ENCODE data around the gene RPS6KB2. TPM values are rescaled to one million over a fixed set of nuclear protein-coding genes. Genes with fewer than 3 reads are reported as not detected.

The RPS6KB2 gene
- total and polyA plus RNA-seq, 2 of the 4 experiments (the other 2 are of a cell fraction) = 50.7 to 58.4 TPM

- Histone ChIP-seq H2AK9ac (replicated peaks; ENCODE audit: low read depth, low read length, poor library complexity) (no peak overlapping the region), H3K4me2 (ENCODE audit: low read depth, low read length) (no peak overlapping the region), H3K9me1 (ENCODE audit: insufficient read depth, low read length) (no peaks in the 10 kb centered on the region), H4K20me1 (ENCODE audit: insufficient read depth, low read length) (no peaks in the 10 kb centered on the region), H3K23ac (ENCODE audit: low read depth, low read length) (no peak overlapping the region), H3K9me3 (ENCODE audit: control insufficient read depth, insufficient read depth, low read length) (no peaks in the 10 kb centered on the region), H3K18ac (ENCODE audit: low read depth, low read length) (no peak overlapping the region), H4K5ac (ENCODE audit: low read depth, low read length) (no peak overlapping the region), H2AFZ (replicated peaks; ENCODE audit: low read length, poor library complexity) (no peak overlapping the region), H3K14ac (replicated peaks; ENCODE audit: low read depth, low read length) (no peak overlapping the region), H3K36me3 (ENCODE audit: control insufficient read depth, insufficient read depth, low read length) (no peaks in the 10 kb centered on the region), H3K9ac (ENCODE audit: low read depth, low read length) (no peak overlapping the region), H3K27ac (ENCODE audit: insufficient read depth, low read length) (no peak overlapping the region), H4K8ac (ENCODE audit: low read depth in 2 of 2, low read length in 2 of 2) (no peak overlapping the region), H4K91ac (ENCODE audit: insufficient read depth, low read depth, low read length) (no peak overlapping the region), H3K4ac (ENCODE audit: low read depth, low read length) (no peak overlapping the region), H2BK120ac (ENCODE audit: low read depth, low read length) (no peak overlapping the region), H2BK5ac (ENCODE audit: low read depth, low read length, poor library complexity, severe bottlenecking) (no peak overlapping the region), H2AK5ac (ENCODE audit: low read depth, low read length) (no peak overlapping the region), H2BK20ac (ENCODE audit: low read depth, low read length) (no peak overlapping the region), H2BK15ac (ENCODE audit: low read depth, low read length) (no peak overlapping the region), H3K79me1 (ENCODE audit: low read depth in 1 of 2, low read length in 2 of 2) (no peaks in the 10 kb centered on the region), H3K56ac (ENCODE audit: extremely low read depth, insufficient read depth, low read length) (no peak overlapping the region), H3K4me1 (ENCODE audit: control insufficient read depth, insufficient read depth, low read length) (no peaks in the 10 kb centered on the region), H3K4me3 (ENCODE audit: insufficient read depth, low read depth, low read length) (no peak overlapping the region), H3K27me3 (ENCODE audit: control insufficient read depth, insufficient read depth, low read length) (peaks cover 61% of the 10 kb centered on the region)
- no TSS peak for BruUV-seq (replicated peaks)
- no peak for DNase-seq
- POLR2A ChIA-PET (ENCODE audit: unreplicated experiment) = no interaction called here
- TF ChIP-seq MXI1 (IDR thresholded peaks at IDR 0.05; ENCODE audit: borderline replicate concordance, low read depth, low read length) = no peak
- TF ChIP-seq MAFK (IDR thresholded peaks at IDR 0.05; ENCODE audit: low read depth, low read length) = no peak
- TF ChIP-seq ELK1 (IDR thresholded peaks at IDR 0.05; ENCODE audit: borderline replicate concordance, low read depth, low read length) = no peak
- TF ChIP-seq CEBPB (IDR thresholded peaks at IDR 0.05; ENCODE audit: low read depth, low read length) = no peak
- TF ChIP-seq BHLHE40 (IDR thresholded peaks at IDR 0.05; ENCODE audit: low read depth, low read length) = no peak
- TF ChIP-seq SMC3 (IDR thresholded peaks at IDR 0.05; ENCODE audit: low read depth, low read length) = no peak
- no peak for TF ChIP-seq RFX5 (IDR thresholded peaks at IDR 0.05; ENCODE audit: low read depth, low read length)
- TF ChIP-seq MAZ (IDR thresholded peaks at IDR 0.05; ENCODE audit: borderline replicate concordance, low read depth, low read length) = no peak
- no peak for TF ChIP-seq POLR2A (IDR thresholded peaks at IDR 0.05; ENCODE audit: low read depth, low read length)
- no peak for TF ChIP-seq FOS (IDR thresholded peaks at IDR 0.05; ENCODE audit: low read depth, low read length)
- no peak for TF ChIP-seq RCOR1 (IDR thresholded peaks at IDR 0.05; ENCODE audit: insufficient replicate concordance, low read length)
- TF ChIP-seq USF2 (IDR thresholded peaks at IDR 0.05; ENCODE audit: low read depth, low read length) = no peak
- TF ChIP-seq CTCF (conservative IDR thresholded peaks at IDR 0.05; ENCODE audit: low read depth, low read length) = no peak
- TF ChIP-seq RAD21 (IDR thresholded peaks at IDR 0.05; ENCODE audit: low read length) = no peak
- TF ChIP-seq NFE2L2 (IDR thresholded peaks at IDR 0.05; ENCODE audit: low read depth, low read length) = no peak
- TF ChIP-seq CHD1 (IDR thresholded peaks at IDR 0.05; ENCODE audit: low read depth, low read length) = no peak
- no peak for ATAC-seq (ENCODE audit: low read depth)
- CTCF ChIA-PET = no interaction called here
- 82% methylated on average over 6 of the region's 7 CpGs; no CpG with 5 or more reads in 1 of the 2 experiments for WGBS, 2 experiments (ENCODE audit: extremely low coverage in 2 of 2, insufficient read length in 1 of 2)
- in situ Hi-C loops (cut with MboI; ENCODE audit: low sequenced_read_pairs) = no loop called here
- intact Hi-C loops (cut with micrococcal nuclease) = no loop called here
- dilution Hi-C loops (cut with HindIII; ENCODE audit: low sequenced_read_pairs, unreplicated experiment) = no loop called here
Measured at GRCh38 chr11:67411785-67412152, 16.5 kb upstream of the RPS6KB2 start.
